D721Med (cell line): Measurements from ENCODE around the gene SPATS2.

Source experiments
- DNase-seq: peaks from one replicate; pipeline ENCODE4 v3.0.0; 2011; ENCODE audit warnings: low spot score; ENCODE audit not compliant: insufficient read length
- FAIRE-seq: peaks from 2 replicates; lab custom pipeline; 2011; peaks lifted over from hg19 to GRCh38; lab: Jason Lieb, UNC
- TF ChIP-seq, protein P1 (sequence below): IDR thresholded peaks from 2 replicates; pipeline ENCODE4 v1.5.1; 2012; ENCODE audit warnings: mild to moderate bottlenecking, control low read depth; ENCODE audit not compliant: insufficient read depth; ENCODE audit errors: missing control alignments

The SPATS2 gene

DNA sequence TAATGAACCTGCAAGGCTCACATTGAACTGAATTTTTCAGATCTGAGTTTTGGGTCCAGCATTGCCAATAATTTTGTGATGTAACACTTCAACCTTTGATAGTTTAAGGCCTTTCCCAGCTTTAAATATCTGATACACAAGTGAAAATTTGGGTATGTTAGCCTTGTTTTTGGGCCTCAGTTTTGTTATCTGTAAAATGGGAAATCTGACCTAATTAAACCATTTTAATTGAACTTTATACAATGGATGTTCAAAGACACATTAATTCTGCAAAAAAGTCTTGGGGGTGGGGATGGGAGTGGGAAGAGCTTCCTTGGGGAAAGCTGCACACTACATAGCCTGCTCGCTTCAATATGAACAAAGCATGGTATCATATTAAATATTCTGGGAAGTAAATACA is 5.2 kb upstream of the SPATS2 start:
- TF ChIP-seq, protein P1, sequence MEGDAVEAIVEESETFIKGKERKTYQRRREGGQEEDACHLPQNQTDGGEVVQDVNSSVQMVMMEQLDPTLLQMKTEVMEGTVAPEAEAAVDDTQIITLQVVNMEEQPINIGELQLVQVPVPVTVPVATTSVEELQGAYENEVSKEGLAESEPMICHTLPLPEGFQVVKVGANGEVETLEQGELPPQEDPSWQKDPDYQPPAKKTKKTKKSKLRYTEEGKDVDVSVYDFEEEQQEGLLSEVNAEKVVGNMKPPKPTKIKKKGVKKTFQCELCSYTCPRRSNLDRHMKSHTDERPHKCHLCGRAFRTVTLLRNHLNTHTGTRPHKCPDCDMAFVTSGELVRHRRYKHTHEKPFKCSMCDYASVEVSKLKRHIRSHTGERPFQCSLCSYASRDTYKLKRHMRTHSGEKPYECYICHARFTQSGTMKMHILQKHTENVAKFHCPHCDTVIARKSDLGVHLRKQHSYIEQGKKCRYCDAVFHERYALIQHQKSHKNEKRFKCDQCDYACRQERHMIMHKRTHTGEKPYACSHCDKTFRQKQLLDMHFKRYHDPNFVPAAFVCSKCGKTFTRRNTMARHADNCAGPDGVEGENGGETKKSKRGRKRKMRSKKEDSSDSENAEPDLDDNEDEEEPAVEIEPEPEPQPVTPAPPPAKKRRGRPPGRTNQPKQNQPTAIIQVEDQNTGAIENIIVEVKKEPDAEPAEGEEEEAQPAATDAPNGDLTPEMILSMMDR: no peak
- DNase-seq (no peak), FAIRE-seq (no peak)

DNA sequence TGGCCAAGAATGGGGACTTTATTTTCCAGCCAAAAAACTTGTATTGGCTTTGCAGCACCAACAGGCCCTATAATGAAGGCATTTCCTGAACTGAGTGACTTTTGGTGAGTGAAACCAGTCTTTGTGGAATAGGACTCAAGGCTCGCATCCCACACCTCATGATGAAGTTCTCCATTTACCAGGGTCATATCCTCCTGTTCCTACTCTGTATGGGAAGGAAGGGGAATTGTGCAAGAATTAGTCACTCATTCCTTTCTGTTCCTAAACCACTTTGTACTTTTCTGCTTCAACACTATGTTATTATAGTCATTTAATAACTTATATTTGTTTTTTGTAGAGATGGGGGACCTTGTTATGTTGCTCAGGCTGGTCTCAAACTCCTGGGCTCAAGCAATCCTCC is 2.3 kb upstream of the SPATS2 start:
- DNase-seq: no peak

DNA sequence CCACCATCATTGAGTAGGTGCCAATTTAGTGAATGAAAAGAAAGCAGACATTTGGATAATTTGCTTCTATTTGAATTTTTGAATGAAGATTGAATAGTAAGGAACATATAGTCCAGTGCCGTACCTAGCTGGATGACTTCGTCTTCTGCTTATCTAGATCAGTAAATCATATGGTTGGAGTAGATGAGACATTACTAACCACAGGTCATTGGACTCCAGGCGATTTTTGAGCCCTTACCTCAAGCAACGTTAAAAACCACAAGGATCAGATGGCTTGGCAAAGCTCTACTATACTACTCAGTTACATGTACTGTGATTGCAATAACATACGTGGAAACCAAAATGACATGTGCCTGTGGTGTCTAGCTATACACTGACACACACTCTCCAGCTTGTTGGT is 1.7 kb upstream of the SPATS2 start:
- FAIRE-seq: no peak
- TF ChIP-seq, protein P1: no peak
- no peak for DNase-seq

More for the DNA sequence above, 2.3 kb upstream of the SPATS2 start:
- TF ChIP-seq, protein P1: no peak
- no peak for FAIRE-seq

DNA sequence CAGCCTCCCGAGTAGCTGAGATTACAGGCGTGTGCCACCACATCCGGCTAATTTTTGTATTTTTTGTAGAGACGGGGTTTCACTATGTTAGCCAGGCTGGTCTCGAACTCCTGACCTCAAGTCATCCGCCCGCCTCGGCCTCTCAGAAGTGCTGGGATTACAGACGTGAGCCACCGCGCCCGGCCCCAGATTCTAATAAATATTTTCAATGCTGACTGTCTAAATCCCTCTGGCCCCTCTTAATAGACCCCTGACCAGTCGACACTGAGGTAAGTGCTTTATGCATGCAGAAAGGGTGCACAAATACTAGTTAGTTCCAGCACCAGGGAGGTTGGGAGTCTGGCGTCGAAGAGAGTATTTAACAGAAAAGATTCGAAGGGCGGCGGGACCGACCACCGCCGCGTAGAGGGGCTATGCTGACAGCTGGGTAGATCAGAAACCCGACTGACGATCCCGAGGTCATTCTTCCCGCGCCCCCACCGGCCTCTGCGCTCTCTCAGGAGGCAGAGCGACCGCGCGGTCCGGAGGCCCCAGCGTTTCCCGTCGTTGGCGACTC is 1.1 kb upstream of the SPATS2 start:
- TF ChIP-seq, protein P1: no peak
- FAIRE-seq (no peak), DNase-seq (no peak)

DNA sequence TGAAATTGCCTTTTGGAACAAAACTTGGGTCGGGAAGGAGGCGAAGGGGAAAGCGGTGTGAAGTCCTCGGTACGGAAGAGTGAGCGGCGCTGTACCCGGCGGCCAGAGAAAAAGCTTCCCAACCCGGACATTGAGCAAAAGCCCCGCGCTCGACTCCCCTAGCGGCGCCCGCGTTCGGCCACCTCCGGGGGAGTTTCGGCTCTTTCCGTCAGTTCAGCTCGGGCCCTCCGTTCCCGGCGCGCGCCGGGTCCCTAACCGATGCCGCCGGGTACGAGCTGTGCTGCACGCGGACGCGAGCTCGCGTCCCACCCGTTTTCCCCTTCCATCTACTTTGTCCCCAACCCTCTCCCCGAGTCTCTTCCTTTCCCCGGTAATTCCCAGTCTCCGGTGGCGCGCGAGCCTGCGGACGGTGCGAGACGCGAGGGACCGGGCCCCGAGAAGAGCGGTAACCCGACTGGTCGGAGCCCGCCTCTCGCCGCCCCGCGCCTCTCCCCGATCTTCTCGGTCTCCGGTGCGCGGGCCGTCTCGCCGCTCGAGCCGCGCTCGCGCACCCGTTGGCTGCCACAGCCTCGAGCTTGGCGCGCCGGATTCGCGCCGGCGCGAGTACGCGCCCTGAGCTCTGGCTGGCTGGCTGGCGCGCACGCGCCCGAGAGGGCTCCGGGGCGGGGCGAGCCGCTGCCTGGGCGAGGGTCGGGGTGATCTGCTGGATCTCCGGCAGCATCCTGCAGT is 446 bp upstream of the SPATS2 start:
- TF ChIP-seq, protein P1: no peak
- FAIRE-seq (no peak), DNase-seq (peak; percentile 82)

DNA sequence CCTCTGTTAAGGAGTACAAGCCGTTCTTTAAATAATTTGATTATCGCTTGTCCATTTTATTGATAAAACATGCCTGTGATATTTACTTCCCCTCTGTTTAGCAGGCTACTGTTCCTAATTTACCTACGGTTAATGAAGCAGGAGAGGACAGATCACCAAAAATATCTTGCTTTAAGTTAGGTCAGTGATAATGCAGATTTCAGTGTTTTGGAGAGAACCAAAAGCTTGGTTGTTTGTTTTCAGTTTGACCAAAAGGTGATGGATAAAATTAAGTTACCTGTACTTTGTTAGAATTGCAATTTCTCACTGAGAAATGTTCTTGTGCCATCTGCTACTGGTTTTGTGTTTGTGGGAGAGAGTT is 958 bp downstream of the SPATS2 start:
- no peak for DNase-seq
- no peak for FAIRE-seq
- TF ChIP-seq, protein P1: no peak
